Breast epithelium (tissue), 4 donors: ENCODE data around the gene KRTAP4-5. TPM values are rescaled to one million over a fixed set of nuclear protein-coding genes. Genes with fewer than 3 reads are reported as not detected.
"Not testable (repeated sequence)": the region's sequence is repeated elsewhere in the genome, so short reads cannot be mapped to it uniquely, and the experiment has no call there.

ENCODE experiments used
- DNase-seq, 2 donors: peaks; one replicate each; pipeline ENCODE4 v3.0.0-alpha.2; 2019; ENCODE audit warnings: low spot score in 2 of 2
- H3K27ac ChIP-seq, 2 donors: fragments of 200-600 bp; sonication (generic) in 1 of 2; one replicate each; pipeline ENCODE4 v1.5.1; 2016 to 2019; ENCODE audit warnings: mild to moderate bottlenecking in 1 of 2
- H3K27me3 ChIP-seq, 2 donors: fragments of 200-600 bp; sonication (generic) in 1 of 2; one replicate each; pipeline versions ENCODE4 v1.5.1 to v1.6.0; 2017 to 2019; ENCODE audit warnings: control low read depth in 1 of 2, mild to moderate bottlenecking in 1 of 2
- H3K36me3 ChIP-seq: fragments of 200-600 bp; one replicate; pipeline ENCODE4 v1.5.1; 2019
- H3K4me1 ChIP-seq, 2 donors: fragments of 200-600 bp; sonication (generic); one replicate each; pipeline ENCODE4 v1.5.1; 2016 to 2019; ENCODE audit warnings: control low read depth in 1 of 2
- H3K4me3 ChIP-seq, 3 donors: fragments of 200-600 bp; sonication (generic); 1 replicate in 2 of 3; 2 replicates in 1 of 3; pipeline ENCODE4 v1.5.1; 2016 to 2019; ENCODE audit warnings: mild to moderate bottlenecking in 3 of 3, moderate library complexity in 2 of 3
- H3K9me3 ChIP-seq, 2 donors: fragments of 200-600 bp; sonication (generic) in 1 of 2; one replicate each; pipeline ENCODE4 v1.5.1; 2016 to 2019; ENCODE audit warnings: control low read depth in 1 of 2
- CTCF ChIP-seq, 3 donors: fragments of 450-650 bp; IDR thresholded peaks; one replicate each; pipeline ENCODE4 v1.5.1; 2016 to 2017; ENCODE audit warnings: antibody characterized with exemption in 3 of 3, mild to moderate bottlenecking in 3 of 3, moderate library complexity in 3 of 3
- POLR2A ChIP-seq: fragments of 450-650 bp; IDR thresholded peaks from one replicate; pipeline ENCODE4 v1.6.1; 2016; ENCODE audit warnings: antibody characterized with exemption, mild to moderate bottlenecking, moderate library complexity
- POLR2AphosphoS5 ChIP-seq, 3 donors: sonication (generic); formaldehyde crosslinking; IDR thresholded peaks; one replicate each; pipeline ENCODE4 v1.6.1; 2017; ENCODE audit warnings: antibody characterized with exemption in 3 of 3
- intact Hi-C: fragments of 100-400 bp; cut with DNase I; formaldehyde crosslinking; loops from one replicate; pipeline ENCODE4 v1.15.1; 2023; ENCODE audit warnings: low total_unique reads
- total RNA-seq, 3 donors: library from RNA; depleted of rRNA; stranded (reverse); fragments of >200 nt; gene quantifications; one replicate each; pipeline ENCODE4 v1.1.0, GENCODE V29; 2016

Gene KRTAP4-5
- total RNA-seq, 3 donors from 2014 or later = not detected

GRCh38 chr17:41107941-41108450 lies 41.6 kb downstream of the KRTAP4-5 start:
- intact Hi-C loops = no loop called here
- H3K27me3 ChIP-seq = no peaks in the 10 kb centered on the region
- H3K27ac ChIP-seq = no peak overlapping the region
- no peaks in the 10 kb centered on the region for H3K9me3 ChIP-seq
- H3K4me1 ChIP-seq = no peaks in the 10 kb centered on the region
- no peaks in the 10 kb centered on the region for H3K36me3 ChIP-seq
- TF ChIP-seq POLR2AphosphoS5 (IDR thresholded peaks at IDR 0.05) (no peak), CTCF (IDR thresholded peaks at IDR 0.05) (no peak), POLR2A (no peak)
- no peak for DNase-seq
- H3K4me3 ChIP-seq = no peak overlapping the region

- intact Hi-C loops, H3K27ac ChIP-seq, H3K27me3 ChIP-seq, H3K4me1 ChIP-seq, H3K9me3 ChIP-seq, DNase-seq, H3K36me3 ChIP-seq, H3K4me3 ChIP-seq: not testable (repeated sequence)
Observed at GRCh38 chr17:41105347-41105746, 44.3 kb downstream of the KRTAP4-5 start, which contains the start of gene KRTAP4-9. KRTAP4-9 (plus strand) TSS chr17:41105389; CDS start chr17:41105389, 0 bp downstream.

GRCh38 chr17:41104386-41105038 lies 45.1 kb downstream of the KRTAP4-5 start:
- H3K36me3 ChIP-seq, H3K27ac ChIP-seq, H3K27me3 ChIP-seq, H3K4me3 ChIP-seq, H3K4me1 ChIP-seq, DNase-seq, H3K9me3 ChIP-seq: not testable (repeated sequence)
- intact Hi-C loops = loop anchor here (5.0 kb wide), 1 partner anchor 122 kb away; the partner anchor contains the start of gene KRT40

- Histone ChIP-seq H3K36me3 (no peaks in the 10 kb centered on the region), H3K27me3 (no peaks in the 10 kb centered on the region), H3K27ac (no peak overlapping the region), H3K4me1 (no peaks in the 10 kb centered on the region), H3K9me3 (no peaks in the 10 kb centered on the region), H3K4me3 (no peak overlapping the region)
- no peak for DNase-seq
- intact Hi-C loops = loop anchor here (5.0 kb wide), 1 partner anchor 122 kb away; the partner anchor contains the start of gene KRT40
- no peak for TF ChIP-seq POLR2A
- no peak for TF ChIP-seq POLR2AphosphoS5 (IDR thresholded peaks at IDR 0.05)
- no peak for TF ChIP-seq CTCF (IDR thresholded peaks at IDR 0.05)
Observed at GRCh38 chr17:41103896-41104295, 45.7 kb downstream of the KRTAP4-5 start.

GRCh38 chr17:41101586-41102259 lies 47.9 kb downstream of the KRTAP4-5 start, which contains the start of gene KRTAP4-16:
KRTAP4-16 (minus strand) TSS chr17:41102209; CDS start chr17:41102209, 0 bp downstream.
- intact Hi-C loops = loop anchor here (5.0 kb wide), 1 partner anchor 119 kb away; the partner anchor contains the start of gene KRT40
- Histone ChIP-seq H3K4me1 (no peaks in the 10 kb centered on the region), H3K27ac (no peak within 1 kb of the TSS), H3K4me3 (no peak within 1 kb of the TSS), H3K36me3 (no peaks in the 10 kb centered on the region), H3K9me3 (no peaks in the 10 kb centered on the region), H3K27me3 (no peaks in the 10 kb centered on the region)
- DNase-seq = no peak
- TF ChIP-seq POLR2A (no peak), POLR2AphosphoS5 (IDR thresholded peaks at IDR 0.05) (no peak), CTCF (IDR thresholded peaks at IDR 0.05) (no peak)

- not testable (repeated sequence) for H3K36me3 ChIP-seq, H3K27me3 ChIP-seq, DNase-seq, H3K4me1 ChIP-seq, H3K27ac ChIP-seq, H3K4me3 ChIP-seq, H3K9me3 ChIP-seq
- intact Hi-C loops = loop anchor here (5.0 kb wide), 1 partner anchor 118 kb away; the partner anchor contains the start of gene KRT40
Observed at GRCh38 chr17:41099682-41100480, 49.7 kb downstream of the KRTAP4-5 start.
